Tibial nerve (tissue), 4 donors: ENCODE measurements around the gene COX19. TPM values are rescaled to one million over a fixed set of nuclear protein-coding genes. Genes with fewer than 3 reads are reported as not detected.

Source experiments
- DNase-seq, 2 donors: peaks; one replicate each; pipeline ENCODE4 v3.0.0-alpha.2; 2019; ENCODE audit warnings: low spot score in 2 of 2
- H3K27ac ChIP-seq, 4 donors: fragments of 200-600 bp; sonication (generic) in 3 of 4; one replicate each; pipeline ENCODE4 v1.5.1; 2017 to 2019; ENCODE audit warnings: mild to moderate bottlenecking in 1 of 4
- H3K27me3 ChIP-seq, 2 donors: fragments of 200-600 bp; sonication (generic) in 1 of 2; one replicate each; pipeline versions ENCODE4 v1.5.1 to v1.6.0; 2017 to 2019
- H3K36me3 ChIP-seq, 3 donors: fragments of 200-600 bp; sonication (generic); one replicate each; pipeline ENCODE4 v1.5.1; 2018 to 2019
- H3K4me1 ChIP-seq, 4 donors: fragments of 200-600 bp; sonication (generic) in 3 of 4; one replicate each; pipeline ENCODE4 v1.5.1; 2017 to 2019
- H3K4me3 ChIP-seq, 4 donors: fragments of 200-600 bp; sonication (generic) in 3 of 4; one replicate each; pipeline ENCODE4 v1.5.1; 2017 to 2019; ENCODE audit warnings: mild to moderate bottlenecking in 1 of 4, moderate library complexity in 1 of 4
- H3K9me3 ChIP-seq, 4 donors: fragments of 200-600 bp; sonication (generic) in 3 of 4; one replicate each; pipeline ENCODE4 v1.5.1; 2017 to 2019
- CTCF ChIP-seq, 5 experiments: fragments of 200-600 bp in 3 of 5; fragments of 450-650 bp in 2 of 5; sonication (generic) in 3 of 5; IDR thresholded peaks; one replicate each; pipeline ENCODE4 v1.5.1; 2016 to 2019; ENCODE audit warnings: antibody characterized with exemption in 5 of 5, mild to moderate bottlenecking in 3 of 5, moderate library complexity in 2 of 5
- EP300 ChIP-seq, 2 donors: sonication (generic); formaldehyde crosslinking; IDR thresholded peaks; one replicate each; pipeline ENCODE4 v1.6.1; 2017; ENCODE audit warnings: antibody characterized with exemption in 2 of 2, mild to moderate bottlenecking in 1 of 2
- POLR2A ChIP-seq, 2 donors: fragments of 450-650 bp; IDR thresholded peaks; one replicate each; pipeline ENCODE4 v1.6.1; 2017; ENCODE audit warnings: antibody characterized with exemption in 2 of 2, mild to moderate bottlenecking in 2 of 2, moderate library complexity in 2 of 2
- WGBS, 2 donors: methylation state at CpG; one replicate each; pipeline ENCODE4 v1.1.5; 2018; 5-methylcytosine and 5-hydroxymethylcytosine counted together
- total RNA-seq, 4 donors: library from RNA; depleted of rRNA; stranded (reverse); fragments of >200 nt; gene quantifications; one replicate each; pipeline ENCODE4 v1.1.0, GENCODE V29; 2016

COX19 gene
- total RNA-seq, 4 donors from 2014 or later, result 10.8 to 21.3 (median 11.2) TPM

- no peaks in the 10 kb centered on the region for H3K4me1 ChIP-seq
- H3K27me3 ChIP-seq, result no peaks in the 10 kb centered on the region
- peaks cover 0 to 8% (median 0%) of the 10 kb centered on the region in 4 donors for H3K9me3 ChIP-seq
- no peak overlapping the region for H3K4me3 ChIP-seq
- DNase-seq, result no peak
- H3K27ac ChIP-seq, result no peak overlapping the region
- WGBS, 2 donors, result 84 to 88% methylated on average over 16 of the region's 16 CpGs
- peaks cover 0 to 22% (median 0%) of the 10 kb centered on the region in 3 donors for H3K36me3 ChIP-seq
- no peak for TF ChIP-seq EP300 (IDR thresholded peaks at IDR 0.05)
Measured at GRCh38 chr7:937856-938484, 37.4 kb downstream of the COX19 start.

- Histone ChIP-seq H3K9me3 (peaks cover 0 to 8% (median 0%) of the 10 kb centered on the region in 4 donors), H3K27ac (peak overlapping the region in 1 of 4 donors; percentile 4), H3K36me3 (peaks cover 0 to 22% (median 0%) of the 10 kb centered on the region in 3 donors), H3K4me3 (no peak overlapping the region), H3K27me3 (no peaks in the 10 kb centered on the region), H3K4me1 (peaks cover 0 to 4% (median 0%) of the 10 kb centered on the region in 4 donors)
- WGBS, 2 donors, result 72 to 73% methylated on average over 17 to 20 of the region's 22 CpGs
- TF ChIP-seq EP300 (IDR thresholded peaks at IDR 0.05), result no peak
- no peak for TF ChIP-seq CTCF (IDR thresholded peaks at IDR 0.05)
- TF ChIP-seq POLR2A (IDR thresholded peaks at IDR 0.05), result no peak
- no peak for DNase-seq
Measured at GRCh38 chr7:936386-937054, 38.8 kb downstream of the COX19 start.

GRCh38 chr7:935874-936385, 39.4 kb downstream of the COX19 start:
- Histone ChIP-seq H3K9me3 (peaks cover 0 to 7% (median 0%) of the 10 kb centered on the region in 4 donors), H3K36me3 (peaks cover 0 to 22% (median 0%) of the 10 kb centered on the region in 3 donors), H3K4me3 (no peak overlapping the region), H3K27ac (no peak overlapping the region), H3K27me3 (no peaks in the 10 kb centered on the region), H3K4me1 (peaks cover 0 to 10% (median 0%) of the 10 kb centered on the region in 4 donors)
- TF ChIP-seq POLR2A (IDR thresholded peaks at IDR 0.05) (no peak), EP300 (IDR thresholded peaks at IDR 0.05) (no peak), CTCF (IDR thresholded peaks at IDR 0.05) (no peak)
- no peak for DNase-seq
- WGBS, 2 donors, result 90 to 96% methylated on average over 28 of the region's 28 CpGs

GRCh38 chr7:935164-935873, 40.0 kb downstream of the COX19 start:
- H3K4me3 ChIP-seq, result no peak overlapping the region
- peaks cover 0 to 1% (median 0%) of the 10 kb centered on the region in 4 donors for H3K9me3 ChIP-seq
- H3K27me3 ChIP-seq, result no peaks in the 10 kb centered on the region
- TF ChIP-seq EP300 (IDR thresholded peaks at IDR 0.05) (no peak), POLR2A (IDR thresholded peaks at IDR 0.05) (no peak), CTCF (IDR thresholded peaks at IDR 0.05) (no peak)
- H3K4me1 ChIP-seq, result peaks cover 0 to 14% (median 0%) of the 10 kb centered on the region in 4 donors
- H3K36me3 ChIP-seq, result peaks cover 0 to 22% (median 0%) of the 10 kb centered on the region in 3 donors
- no peak for DNase-seq
- 85 to 87% methylated on average over 15 to 38 of the region's 46 CpGs for WGBS, 2 donors
- H3K27ac ChIP-seq, result no peak overlapping the region

DNA sequence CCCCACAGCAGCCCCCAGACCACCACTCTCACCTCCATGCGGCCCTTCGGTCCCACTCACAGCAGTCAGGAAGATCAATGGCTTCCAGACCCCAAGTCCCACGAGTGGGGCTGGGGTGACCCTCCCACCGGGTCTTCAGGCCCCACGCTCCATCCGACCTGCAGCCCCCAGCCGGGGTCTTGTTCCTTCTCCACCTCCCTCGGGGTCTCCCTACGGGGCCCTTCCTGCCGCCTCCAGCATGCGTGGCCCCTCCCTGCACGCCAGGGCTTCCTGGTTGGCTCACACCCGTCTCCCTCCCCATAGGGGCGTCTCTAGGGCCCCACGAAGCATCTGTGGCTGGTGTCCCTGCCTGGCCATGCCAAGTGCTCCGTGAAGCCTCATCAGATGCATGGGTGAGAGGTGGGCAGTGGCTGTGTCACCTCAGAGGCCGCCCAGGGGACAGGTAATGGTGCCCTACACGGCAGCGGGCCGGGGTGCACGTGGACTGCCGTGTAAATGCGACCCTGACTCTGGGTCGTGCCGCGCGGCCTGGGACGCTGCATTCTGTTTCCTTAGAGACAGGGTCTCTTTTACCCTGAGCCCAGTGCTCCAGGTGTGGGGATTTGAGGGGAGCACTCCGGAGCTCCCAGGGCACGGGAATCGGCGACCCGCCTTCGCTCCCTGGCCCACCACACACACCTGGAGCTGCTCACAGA, 40.7 kb downstream of the COX19 start:
- Histone ChIP-seq H3K27me3 (no peaks in the 10 kb centered on the region), H3K9me3 (no peaks in the 10 kb centered on the region), H3K27ac (no peak overlapping the region), H3K4me3 (no peak overlapping the region), H3K4me1 (peaks cover 0 to 14% (median 3%) of the 10 kb centered on the region in 4 donors), H3K36me3 (peaks cover 0 to 22% (median 0%) of the 10 kb centered on the region in 3 donors)
- no peak for DNase-seq
- TF ChIP-seq CTCF (IDR thresholded peaks at IDR 0.05), result no peak
- 79 to 86% methylated on average over 20 to 32 of the region's 34 CpGs for WGBS, 2 donors
